Nephron progenitor cell (in vitro differentiated cells): ENCODE measurements around the gene CCDC34.

Source experiments
- DNase-seq: peaks from one replicate; pipeline ENCODE4 v3.0.0; 2021
- H3K27ac Mint-ChIP-seq: 2 replicates; pipeline ENCODE4 v1.8.0; 2021; ENCODE audit warnings: mild to moderate bottlenecking, moderate library complexity, mixed read lengths
- H3K27me3 Mint-ChIP-seq: 2 replicates; pipeline ENCODE4 v1.8.0; 2021; ENCODE audit warnings: mild to moderate bottlenecking, low read depth, mixed read lengths; ENCODE audit not compliant: poor library complexity
- H3K36me3 Mint-ChIP-seq: 2 replicates; pipeline ENCODE4 v1.8.0; 2021; ENCODE audit warnings: low read depth, mixed read lengths
- H3K4me1 Mint-ChIP-seq: 2 replicates; pipeline ENCODE4 v1.8.0; 2021; ENCODE audit warnings: mixed read lengths
- H3K4me3 Mint-ChIP-seq: 2 replicates; pipeline ENCODE4 v1.8.0; 2021; ENCODE audit warnings: mild to moderate bottlenecking, moderate library complexity, mixed read lengths
- H3K9me3 Mint-ChIP-seq: 2 replicates; pipeline ENCODE4 v1.8.0; 2021; ENCODE audit warnings: mild to moderate bottlenecking, moderate library complexity, mixed read lengths
- TF ChIP-seq, protein P1 (sequence below): fragments of 200-600 bp; sonication (generic); IDR thresholded peaks from 2 replicates; pipeline ENCODE4 v1.5.0; 2021; ENCODE audit warnings: antibody characterized with exemption

CCDC34 gene

DNA sequence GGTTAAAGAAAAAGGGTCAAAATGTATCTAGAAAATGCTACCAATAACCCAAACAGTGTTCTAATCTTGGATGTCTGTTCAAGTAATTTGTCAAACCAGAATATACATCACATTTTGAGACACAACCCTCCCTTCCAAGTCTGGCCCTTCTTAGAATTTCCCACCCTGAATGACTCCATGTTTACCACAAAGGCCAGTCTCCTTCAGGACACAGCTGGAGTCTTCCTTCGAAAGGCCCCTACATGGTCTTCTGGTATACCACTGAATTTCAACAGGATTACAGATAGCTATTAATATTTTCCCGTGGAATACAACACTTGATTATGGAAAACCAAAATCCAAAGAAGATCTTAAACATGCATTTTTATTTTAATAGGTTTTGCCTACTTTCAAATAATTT is 10.2 kb downstream of the CCDC34 start:
- Mint-ChIP-seq H3K27me3 (peaks cover 3% of the 10 kb centered on the region), H3K9me3 (no peaks in the 10 kb centered on the region), H3K4me1 (peaks cover 78% of the 10 kb centered on the region), H3K36me3 (peaks cover 37% of the 10 kb centered on the region), H3K4me3 (no peak overlapping the region), H3K27ac (peak overlapping the region; percentile 74)
- TF ChIP-seq, protein P1, sequence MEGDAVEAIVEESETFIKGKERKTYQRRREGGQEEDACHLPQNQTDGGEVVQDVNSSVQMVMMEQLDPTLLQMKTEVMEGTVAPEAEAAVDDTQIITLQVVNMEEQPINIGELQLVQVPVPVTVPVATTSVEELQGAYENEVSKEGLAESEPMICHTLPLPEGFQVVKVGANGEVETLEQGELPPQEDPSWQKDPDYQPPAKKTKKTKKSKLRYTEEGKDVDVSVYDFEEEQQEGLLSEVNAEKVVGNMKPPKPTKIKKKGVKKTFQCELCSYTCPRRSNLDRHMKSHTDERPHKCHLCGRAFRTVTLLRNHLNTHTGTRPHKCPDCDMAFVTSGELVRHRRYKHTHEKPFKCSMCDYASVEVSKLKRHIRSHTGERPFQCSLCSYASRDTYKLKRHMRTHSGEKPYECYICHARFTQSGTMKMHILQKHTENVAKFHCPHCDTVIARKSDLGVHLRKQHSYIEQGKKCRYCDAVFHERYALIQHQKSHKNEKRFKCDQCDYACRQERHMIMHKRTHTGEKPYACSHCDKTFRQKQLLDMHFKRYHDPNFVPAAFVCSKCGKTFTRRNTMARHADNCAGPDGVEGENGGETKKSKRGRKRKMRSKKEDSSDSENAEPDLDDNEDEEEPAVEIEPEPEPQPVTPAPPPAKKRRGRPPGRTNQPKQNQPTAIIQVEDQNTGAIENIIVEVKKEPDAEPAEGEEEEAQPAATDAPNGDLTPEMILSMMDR, result no peak
- no peak for DNase-seq

- no peak overlapping the region for H3K4me3 Mint-ChIP-seq
- no peaks in the 10 kb centered on the region for H3K9me3 Mint-ChIP-seq
- peaks cover 83% of the 10 kb centered on the region for H3K4me1 Mint-ChIP-seq
- H3K36me3 Mint-ChIP-seq, result peaks cover 48% of the 10 kb centered on the region
- peak overlapping the region; percentile 98 for H3K27ac Mint-ChIP-seq
- DNase-seq, result no peak
- TF ChIP-seq, protein P1, result no peak
- H3K27me3 Mint-ChIP-seq, result peaks cover 7% of the 10 kb centered on the region
Observed at GRCh38 chr11:27350511-27350910, 12.5 kb downstream of the CCDC34 start.

- TF ChIP-seq, protein P1, result no peak
- Mint-ChIP-seq H3K36me3 (peaks cover 54% of the 10 kb centered on the region), H3K27me3 (peaks cover 7% of the 10 kb centered on the region), H3K4me1 (peaks cover 77% of the 10 kb centered on the region), H3K4me3 (peak overlapping the region; percentile 13), H3K9me3 (peaks cover 2% of the 10 kb centered on the region), H3K27ac (peak overlapping the region; percentile 98)
- DNase-seq, result no peak
Observed at GRCh38 chr11:27349919-27350318, 13.1 kb downstream of the CCDC34 start.

DNA sequence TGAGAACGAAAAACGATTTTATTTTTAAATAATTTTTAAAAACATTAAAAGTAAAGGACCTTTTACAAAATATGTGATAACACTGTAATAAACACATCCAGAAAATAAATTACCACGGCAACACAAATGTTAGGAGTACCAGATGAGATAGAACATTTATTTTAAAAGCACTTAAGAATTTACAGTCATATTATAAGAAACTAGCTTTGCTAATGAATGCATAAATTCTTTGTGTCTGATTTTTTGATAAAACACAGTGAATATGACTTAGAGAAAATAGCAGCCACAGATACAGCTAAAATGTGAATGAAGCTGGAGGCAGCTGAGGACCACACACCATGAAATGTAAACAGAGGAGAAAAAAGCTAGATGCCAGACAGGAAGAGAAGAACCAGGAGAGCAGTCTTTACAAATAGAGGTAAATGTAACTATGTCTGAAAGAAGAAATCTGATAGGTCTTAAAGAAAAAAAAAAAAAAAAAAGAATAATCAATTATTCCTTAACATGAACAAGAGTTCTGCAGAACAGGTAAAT is 14.6 kb downstream of the CCDC34 start:
- Mint-ChIP-seq H3K4me3 (peak overlapping the region; percentile 46), H3K27ac (peak overlapping the region; percentile 93), H3K36me3 (peaks cover 65% of the 10 kb centered on the region), H3K27me3 (peaks cover 7% of the 10 kb centered on the region), H3K9me3 (peaks cover 10% of the 10 kb centered on the region), H3K4me1 (peaks cover 62% of the 10 kb centered on the region)
- TF ChIP-seq, protein P1, result no peak
- no peak for DNase-seq

DNA sequence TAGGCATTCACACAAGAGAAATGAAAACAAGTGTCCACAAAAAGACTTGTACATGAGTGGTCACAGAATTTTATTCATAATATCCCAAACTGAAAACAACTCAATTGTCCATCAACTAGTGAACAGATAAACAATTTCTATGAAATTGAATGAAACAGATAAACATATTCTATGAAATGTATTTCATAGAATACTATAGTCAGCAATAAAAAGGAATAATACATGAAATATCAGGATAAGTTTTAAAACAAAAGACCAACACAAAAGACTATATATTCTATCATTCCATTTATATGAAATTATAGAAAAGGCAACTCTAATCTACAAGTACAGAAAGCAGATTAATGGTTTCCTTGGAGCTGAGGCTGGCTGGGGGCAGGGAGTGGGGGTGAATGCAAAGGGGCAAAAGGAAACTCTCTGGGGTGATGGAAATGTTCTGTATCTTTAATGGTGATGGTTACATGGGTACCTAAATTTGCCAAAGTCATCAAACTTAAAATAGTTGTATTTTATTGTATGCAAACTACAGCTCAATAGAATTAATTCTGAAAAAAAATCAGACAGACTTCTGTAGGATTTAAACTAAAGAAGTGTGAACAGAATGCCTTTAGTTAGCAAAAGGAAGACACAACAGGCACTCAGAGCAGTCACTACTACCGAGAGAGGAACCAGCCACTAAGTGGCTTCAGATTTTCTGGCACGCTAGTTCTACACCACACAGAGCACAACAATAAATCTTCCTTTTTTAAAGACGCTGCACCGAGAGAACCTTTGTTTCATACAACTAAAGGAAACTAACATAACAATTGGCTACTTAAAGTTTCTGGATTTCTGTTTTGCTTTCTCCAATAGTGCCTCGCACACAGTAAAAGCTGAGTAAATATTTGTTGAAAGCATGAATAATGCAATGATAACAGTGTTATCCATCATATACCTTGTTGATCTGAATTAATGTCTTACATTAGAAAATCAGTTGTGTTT is 15.4 kb downstream of the CCDC34 start:
- Mint-ChIP-seq H3K27me3 (peaks cover 7% of the 10 kb centered on the region), H3K4me1 (peaks cover 58% of the 10 kb centered on the region), H3K9me3 (peaks cover 14% of the 10 kb centered on the region), H3K4me3 (peak overlapping the region; percentile 46), H3K36me3 (peaks cover 68% of the 10 kb centered on the region), H3K27ac (peak overlapping the region; percentile 73)
- DNase-seq, result no peak
- TF ChIP-seq, protein P1, result no peak
